DND-41 (cell line): Measurements from ENCODE around the gene GABBR2.

Experiments
- ATAC-seq: fragments of 200-7000 bp; cut with Tn5 transposase; 3 replicates; pipeline ENCODE4 v1.9.1; 2021; ENCODE audit warnings: low read depth; ENCODE audit not compliant: insufficient read depth
- DNase-seq: peaks from one replicate; pipeline ENCODE4 v3.0.0-alpha.2; 2020
- H2AFZ ChIP-seq: 2 replicates; pipeline ENCODE4 v1.6.0; 2012; ENCODE audit warnings: low read depth, low read length
- H3K27ac ChIP-seq: 2 replicates; pipeline ENCODE4 v1.5.1; 2012; ENCODE audit warnings: low read length, inconsistent platforms
- H3K27me3 ChIP-seq: fragments of 200-600 bp; sonication (generic); 2 replicates; pipeline ENCODE4 v1.6.0; 2012; ENCODE audit warnings: low read length, mild to moderate bottlenecking, inconsistent platforms; ENCODE audit not compliant: insufficient read depth, poor library complexity
- H3K36me3 ChIP-seq: 2 replicates; pipeline ENCODE4 v1.5.1; 2012; ENCODE audit warnings: low read length, inconsistent platforms; ENCODE audit not compliant: insufficient read depth
- H3K4me1 ChIP-seq: 2 replicates; pipeline ENCODE4 v1.5.1; 2012; ENCODE audit warnings: mild to moderate bottlenecking, low read length; ENCODE audit not compliant: insufficient read depth
- H3K4me2 ChIP-seq: 2 replicates; pipeline ENCODE4 v1.6.0; 2012; ENCODE audit warnings: mild to moderate bottlenecking, moderate library complexity, low read length, inconsistent platforms; ENCODE audit not compliant: insufficient read depth
- H3K4me3 ChIP-seq, 2 experiments: fragments of 200-600 bp in 1 of 2; shearing (Covaris generic) in 1 of 2; 2 replicates each; pipeline ENCODE4 v1.5.1; 2012 to 2016; ENCODE audit warnings: inconsistent platforms in 2 of 2, low read length in 2 of 2, mild to moderate bottlenecking in 2 of 2, low read depth in 1 of 2, moderate library complexity in 1 of 2
- H3K79me2 ChIP-seq: 2 replicates; pipeline ENCODE4 v1.6.0; 2012; ENCODE audit warnings: low read length, inconsistent platforms; ENCODE audit not compliant: insufficient read depth
- H3K9ac ChIP-seq: 2 replicates; pipeline ENCODE4 v1.6.0; 2012; ENCODE audit warnings: low read depth, mild to moderate bottlenecking, inconsistent platforms, low read length, moderate library complexity
- H3K9me3 ChIP-seq: 2 replicates; pipeline ENCODE4 v1.5.1; 2012; ENCODE audit warnings: low read length, moderate library complexity, mild to moderate bottlenecking, inconsistent platforms; ENCODE audit not compliant: insufficient read depth, severe bottlenecking
- H4K20me1 ChIP-seq: 2 replicates; pipeline ENCODE4 v1.6.0; 2012; ENCODE audit warnings: low read length; ENCODE audit not compliant: insufficient read depth
- EZH2 ChIP-seq: IDR thresholded peaks from 3 replicates; pipeline ENCODE4 v1.6.1; 2012; ENCODE audit warnings: borderline replicate concordance, low read depth, mild to moderate bottlenecking, moderate library complexity, low read length, inconsistent platforms; ENCODE audit not compliant: severe bottlenecking
- TF ChIP-seq, protein P1 (sequence below): IDR thresholded peaks from 2 replicates; pipeline ENCODE4 v1.5.1; 2012; ENCODE audit warnings: borderline replicate concordance, low read length, moderate library complexity, mild to moderate bottlenecking; ENCODE audit not compliant: poor library complexity, severe bottlenecking; ENCODE audit errors: extremely low read depth

The GABBR2 gene

DNA sequence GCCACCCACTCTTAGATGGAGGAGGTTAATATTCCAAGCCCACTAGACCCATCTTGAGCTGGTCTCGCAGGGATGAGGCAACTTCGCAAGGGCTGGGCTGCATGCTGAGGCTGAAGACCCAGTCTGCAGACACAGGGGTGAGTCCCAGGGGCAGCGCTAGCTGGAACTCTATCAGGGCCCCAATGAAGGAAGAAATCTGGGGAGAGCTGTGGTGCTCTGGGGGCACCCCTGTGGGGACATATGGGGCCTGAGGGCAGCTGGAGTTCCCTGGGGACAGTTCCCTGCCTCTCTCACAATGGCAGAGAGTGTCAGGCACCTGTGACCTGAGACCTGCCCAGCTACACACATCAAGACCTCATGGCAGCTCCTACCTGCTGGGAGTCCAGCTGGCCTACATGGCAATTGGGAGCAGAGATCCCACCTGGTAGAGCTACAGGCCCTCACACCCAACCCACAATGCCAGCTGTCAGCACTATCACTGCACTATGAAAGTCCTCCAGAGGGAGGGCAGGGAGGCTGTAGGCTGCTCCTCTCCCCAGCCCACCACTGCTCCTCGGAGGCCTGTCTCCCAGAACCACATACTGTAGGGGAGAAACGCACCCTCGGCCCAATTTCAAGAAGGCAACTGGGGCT lies 202.2 kb downstream of the GABBR2 start:
- Histone ChIP-seq H3K4me3 (no peak overlapping the region), H4K20me1 (no peaks in the 10 kb centered on the region), H3K4me2 (no peak overlapping the region), H3K4me1 (no peaks in the 10 kb centered on the region), H3K79me2 (no peaks in the 10 kb centered on the region), H3K9me3 (no peaks in the 10 kb centered on the region), H3K9ac (no peak overlapping the region), H3K36me3 (no peaks in the 10 kb centered on the region), H3K27ac (no peak overlapping the region), H3K27me3 (peaks cover 5% of the 10 kb centered on the region), H2AFZ (no peak overlapping the region)
- ATAC-seq = no peak
- DNase-seq = no peak
- TF ChIP-seq, protein P1, sequence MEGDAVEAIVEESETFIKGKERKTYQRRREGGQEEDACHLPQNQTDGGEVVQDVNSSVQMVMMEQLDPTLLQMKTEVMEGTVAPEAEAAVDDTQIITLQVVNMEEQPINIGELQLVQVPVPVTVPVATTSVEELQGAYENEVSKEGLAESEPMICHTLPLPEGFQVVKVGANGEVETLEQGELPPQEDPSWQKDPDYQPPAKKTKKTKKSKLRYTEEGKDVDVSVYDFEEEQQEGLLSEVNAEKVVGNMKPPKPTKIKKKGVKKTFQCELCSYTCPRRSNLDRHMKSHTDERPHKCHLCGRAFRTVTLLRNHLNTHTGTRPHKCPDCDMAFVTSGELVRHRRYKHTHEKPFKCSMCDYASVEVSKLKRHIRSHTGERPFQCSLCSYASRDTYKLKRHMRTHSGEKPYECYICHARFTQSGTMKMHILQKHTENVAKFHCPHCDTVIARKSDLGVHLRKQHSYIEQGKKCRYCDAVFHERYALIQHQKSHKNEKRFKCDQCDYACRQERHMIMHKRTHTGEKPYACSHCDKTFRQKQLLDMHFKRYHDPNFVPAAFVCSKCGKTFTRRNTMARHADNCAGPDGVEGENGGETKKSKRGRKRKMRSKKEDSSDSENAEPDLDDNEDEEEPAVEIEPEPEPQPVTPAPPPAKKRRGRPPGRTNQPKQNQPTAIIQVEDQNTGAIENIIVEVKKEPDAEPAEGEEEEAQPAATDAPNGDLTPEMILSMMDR = no peak
- TF ChIP-seq EZH2 = no peak

DNA sequence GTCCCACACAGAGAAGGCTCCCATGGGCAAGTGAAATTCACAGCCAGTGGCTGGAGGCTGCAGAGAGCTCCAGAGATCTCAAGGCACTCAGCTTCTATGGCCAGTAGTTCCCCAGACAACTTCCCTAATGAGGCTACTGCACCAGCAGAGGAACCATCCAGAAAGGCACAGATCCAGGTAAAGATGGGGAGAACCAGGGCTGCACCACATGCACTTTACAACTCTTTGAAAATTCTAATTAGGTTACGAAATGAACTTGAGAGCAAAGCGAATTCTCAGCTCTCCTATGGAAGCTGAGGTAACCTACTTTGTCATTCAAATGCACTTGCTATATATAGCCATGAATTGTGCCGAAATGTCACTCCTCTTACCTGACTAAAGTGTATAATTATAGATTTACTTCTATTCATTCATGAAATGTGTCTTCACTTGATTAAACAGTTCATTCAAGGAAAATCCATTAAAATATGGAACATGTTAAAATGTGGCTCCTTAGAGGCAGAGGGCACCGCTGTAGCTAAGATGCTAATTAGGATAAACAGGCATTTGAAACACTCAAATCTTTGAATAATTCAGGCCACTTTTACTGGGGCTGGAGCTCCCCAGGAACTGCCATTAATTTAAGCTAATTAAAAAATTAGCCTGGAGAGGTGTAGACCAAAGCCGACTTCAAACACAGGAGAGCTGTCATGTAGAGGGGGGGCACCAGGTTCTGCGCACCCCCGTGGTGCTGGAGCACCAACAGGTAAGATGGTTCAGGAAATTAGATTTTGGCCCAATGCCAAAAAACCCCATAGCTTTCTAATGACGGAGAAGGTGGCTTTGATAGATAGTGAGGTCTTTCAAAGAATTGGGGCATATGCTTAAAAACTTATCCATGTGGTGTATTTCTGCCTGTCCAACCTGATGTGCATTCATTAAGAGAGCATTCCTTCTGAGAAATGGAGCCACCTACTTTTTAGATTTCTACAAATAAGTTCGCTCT lies 204.1 kb downstream of the GABBR2 start:
- Histone ChIP-seq H3K79me2 (no peaks in the 10 kb centered on the region), H2AFZ (no peak overlapping the region), H4K20me1 (no peaks in the 10 kb centered on the region), H3K27ac (no peak overlapping the region), H3K9ac (no peak overlapping the region), H3K4me1 (no peaks in the 10 kb centered on the region), H3K36me3 (no peaks in the 10 kb centered on the region), H3K4me2 (no peak overlapping the region), H3K9me3 (no peaks in the 10 kb centered on the region), H3K27me3 (peaks cover 5% of the 10 kb centered on the region), H3K4me3 (no peak overlapping the region)
- DNase-seq (no peak), ATAC-seq (no peak)
- TF ChIP-seq EZH2 = no peak
- TF ChIP-seq, protein P1 = no peak

DNA sequence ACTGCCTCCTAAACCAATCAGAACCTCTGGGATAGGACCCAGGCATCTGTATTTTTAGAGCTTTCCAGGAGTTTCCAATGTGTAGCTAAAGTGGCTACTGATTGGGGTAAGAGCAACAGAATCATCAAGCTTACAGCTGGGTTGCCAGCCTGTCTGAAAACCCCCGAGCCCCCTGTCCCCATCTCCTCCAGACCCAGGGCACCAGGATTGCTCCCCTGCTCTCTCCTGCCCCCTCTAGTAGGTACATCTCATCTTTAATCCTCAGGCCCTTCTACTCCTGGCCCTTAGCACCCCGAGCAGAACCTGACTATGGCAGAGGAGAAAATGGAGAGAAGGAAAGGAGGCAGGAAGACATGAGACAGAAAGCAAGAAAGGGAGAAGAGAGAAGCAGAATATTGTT lies 204.9 kb downstream of the GABBR2 start:
- no peak overlapping the region for H3K9ac ChIP-seq
- H3K4me1 ChIP-seq = no peaks in the 10 kb centered on the region
- peaks cover 6% of the 10 kb centered on the region for H3K27me3 ChIP-seq
- H3K9me3 ChIP-seq = no peaks in the 10 kb centered on the region
- no peak overlapping the region for H3K4me3 ChIP-seq
- H3K27ac ChIP-seq = no peak overlapping the region
- H4K20me1 ChIP-seq = no peaks in the 10 kb centered on the region
- H3K4me2 ChIP-seq = no peak overlapping the region
- H3K79me2 ChIP-seq = no peaks in the 10 kb centered on the region
- no peak overlapping the region for H2AFZ ChIP-seq
- DNase-seq (no peak), ATAC-seq (no peak)
- no peaks in the 10 kb centered on the region for H3K36me3 ChIP-seq
- TF ChIP-seq EZH2 = no peak
- TF ChIP-seq, protein P1 = no peak
